Esophagus squamous epithelium (tissue), 4 donors: ENCODE measurements around the gene FLT3LG.

Source experiments
- CTCF ChIP-seq, 6 experiments: fragments of 450-650 bp in 4 of 6; fragments of 200-600 bp in 2 of 6; sonication (generic) in 2 of 6; IDR thresholded peaks; one replicate each; pipeline ENCODE4 v1.5.1; 2016 to 2019; ENCODE audit warnings: antibody characterized with exemption in 6 of 6, mild to moderate bottlenecking in 4 of 6, moderate library complexity in 4 of 6
- POLR2A ChIP-seq, 4 donors: fragments of 450-650 bp; IDR thresholded peaks; one replicate each; pipeline ENCODE4 v1.6.1; 2017; ENCODE audit warnings: antibody characterized with exemption in 4 of 4, mild to moderate bottlenecking in 4 of 4, moderate library complexity in 3 of 4

DNA sequence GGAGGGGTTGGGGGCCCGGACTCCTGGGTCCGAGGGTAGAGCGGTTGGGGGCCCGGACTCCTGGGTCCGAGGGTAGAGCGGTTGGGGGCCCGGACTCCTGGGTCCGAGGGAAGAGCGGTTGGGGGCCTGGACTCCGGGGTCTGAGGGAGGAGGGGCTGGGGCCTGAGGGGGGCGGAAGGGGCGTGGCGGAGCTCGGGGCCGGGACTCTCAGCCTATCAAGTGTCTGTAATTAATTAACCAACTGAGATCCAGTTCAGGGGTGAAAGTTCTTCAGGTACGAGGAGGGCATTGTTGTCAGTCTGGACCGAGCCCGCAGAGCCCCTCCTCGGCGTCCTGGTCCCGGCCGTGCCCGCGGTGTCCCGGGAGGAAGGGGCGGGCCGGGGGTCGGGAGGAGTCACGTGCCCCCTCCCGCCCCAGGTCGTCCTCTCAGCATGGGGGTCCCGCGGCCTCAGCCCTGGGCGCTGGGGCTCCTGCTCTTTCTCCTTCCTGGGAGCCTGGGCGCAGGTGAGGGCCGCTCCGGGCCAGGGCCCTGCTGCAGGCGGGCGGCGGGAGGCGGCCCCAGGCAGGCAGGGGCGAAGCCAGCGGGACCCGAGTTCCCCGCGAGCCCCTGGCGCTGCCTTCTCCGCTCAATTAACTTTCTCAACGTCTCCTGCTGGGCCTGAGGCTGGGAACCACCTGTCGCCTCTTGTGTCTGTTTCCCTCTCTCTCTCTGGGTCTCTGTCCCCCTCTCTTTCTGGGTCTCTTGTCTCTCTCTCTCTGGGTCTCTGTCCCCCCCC lies 39.1 kb downstream of the FLT3LG start:
- TF ChIP-seq CTCF (IDR thresholded peaks at IDR 0.05) = no peak
- TF ChIP-seq POLR2A (IDR thresholded peaks at IDR 0.05) = no peak
